Fibroblast of pulmonary artery (primary cell): ENCODE measurements around the gene BLOC1S1.

ENCODE experiments used
- DNase-seq: peaks from one replicate; pipeline ENCODE4 v3.0.0-alpha.2; 2010; ENCODE audit warnings: low read depth
- H3K4me3 ChIP-seq: replicated peaks from 2 replicates; pipeline ENCODE4 v1.5.1; 2011; ENCODE audit warnings: low read depth, mild to moderate bottlenecking, control low read depth, low read length, moderate library complexity
- CTCF ChIP-seq: IDR thresholded peaks from 2 replicates; pipeline ENCODE4 v1.5.1; 2011; ENCODE audit warnings: mild to moderate bottlenecking, control low read depth, low read length, inconsistent platforms; ENCODE audit errors: missing control alignments

Gene BLOC1S1

GRCh38 chr12:55722948-55723347, 7.1 kb downstream of the BLOC1S1 start:
- no peak overlapping the region for H3K4me3 ChIP-seq
- DNase-seq = no peak
- TF ChIP-seq CTCF = no peak

- TF ChIP-seq CTCF = no peak
- DNase-seq = no peak
- H3K4me3 ChIP-seq = no peak overlapping the region
Observed at GRCh38 chr12:55723516-55724225, 7.8 kb downstream of the BLOC1S1 start.

GRCh38 chr12:55724226-55724939, 8.5 kb downstream of the BLOC1S1 start:
- H3K4me3 ChIP-seq = no peak overlapping the region
- peak; percentile 65 for TF ChIP-seq CTCF
- DNase-seq = peak; percentile 74

- TF ChIP-seq CTCF = no peak
- no peak overlapping the region for H3K4me3 ChIP-seq
- no peak for DNase-seq
Observed at GRCh38 chr12:55724940-55725309, 9.1 kb downstream of the BLOC1S1 start.

- no peak for TF ChIP-seq CTCF
- peak overlapping the region; percentile 25 for H3K4me3 ChIP-seq
- DNase-seq = no peak
Observed at GRCh38 chr12:55725556-55725955, 9.7 kb downstream of the BLOC1S1 start.

GRCh38 chr12:55726971-55727370, 11.1 kb downstream of the BLOC1S1 start:
- no peak for DNase-seq
- TF ChIP-seq CTCF = no peak
- H3K4me3 ChIP-seq = peak overlapping the region; percentile 93

- no peak for TF ChIP-seq CTCF
- DNase-seq = peak; percentile 69
- H3K4me3 ChIP-seq = peak overlapping the region; percentile 93
Observed at GRCh38 chr12:55727643-55728185, 11.9 kb downstream of the BLOC1S1 start.
